Coronary artery (tissue), 2 donors: ENCODE measurements around the gene ORMDL1.
A peak's percentile ranks its signal among the peaks of the same experiment; 100 is the strongest.
"Not testable (repeated sequence)": the region's sequence is repeated elsewhere in the genome, so short reads cannot be mapped to it uniquely, and the experiment has no call there.

Experiments
- DNase-seq: peaks from one replicate; pipeline ENCODE4 v3.0.0-alpha.2; 2017; ENCODE audit warnings: low spot score
- H3K27ac ChIP-seq, 2 donors: fragments of 200-600 bp; sonication (generic); one replicate each; pipeline ENCODE4 v1.5.1; 2016 to 2019
- H3K4me3 ChIP-seq: fragments of 200-600 bp; sonication (generic); 2 replicates; pipeline ENCODE4 v1.5.1; 2016; ENCODE audit warnings: mild to moderate bottlenecking, moderate library complexity
- TF ChIP-seq, protein P1 (sequence below): fragments of 200-600 bp; sonication (generic); IDR thresholded peaks from one replicate; pipeline ENCODE4 v1.5.1; 2019; ENCODE audit warnings: antibody characterized with exemption

ORMDL1 gene

DNA sequence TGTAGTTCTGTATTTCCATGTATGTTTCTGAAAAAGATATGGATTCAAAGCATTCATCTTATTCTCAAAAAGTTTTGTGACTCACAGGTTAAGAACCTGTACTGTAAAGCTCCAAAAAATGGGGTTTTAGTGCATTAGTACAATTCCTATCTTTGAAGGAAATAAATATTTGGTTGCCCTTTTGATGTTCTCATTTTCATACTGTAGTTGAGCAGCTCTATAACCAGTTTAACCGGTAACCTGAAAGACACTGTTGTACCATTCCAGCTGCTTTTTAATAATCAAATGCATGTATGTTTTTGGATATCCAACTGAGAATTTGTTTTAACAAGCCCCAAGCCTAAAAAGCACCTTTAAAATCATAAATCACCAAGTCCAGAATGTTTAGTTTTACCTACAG lies 11.9 kb downstream of the ORMDL1 start:
- TF ChIP-seq, protein P1, sequence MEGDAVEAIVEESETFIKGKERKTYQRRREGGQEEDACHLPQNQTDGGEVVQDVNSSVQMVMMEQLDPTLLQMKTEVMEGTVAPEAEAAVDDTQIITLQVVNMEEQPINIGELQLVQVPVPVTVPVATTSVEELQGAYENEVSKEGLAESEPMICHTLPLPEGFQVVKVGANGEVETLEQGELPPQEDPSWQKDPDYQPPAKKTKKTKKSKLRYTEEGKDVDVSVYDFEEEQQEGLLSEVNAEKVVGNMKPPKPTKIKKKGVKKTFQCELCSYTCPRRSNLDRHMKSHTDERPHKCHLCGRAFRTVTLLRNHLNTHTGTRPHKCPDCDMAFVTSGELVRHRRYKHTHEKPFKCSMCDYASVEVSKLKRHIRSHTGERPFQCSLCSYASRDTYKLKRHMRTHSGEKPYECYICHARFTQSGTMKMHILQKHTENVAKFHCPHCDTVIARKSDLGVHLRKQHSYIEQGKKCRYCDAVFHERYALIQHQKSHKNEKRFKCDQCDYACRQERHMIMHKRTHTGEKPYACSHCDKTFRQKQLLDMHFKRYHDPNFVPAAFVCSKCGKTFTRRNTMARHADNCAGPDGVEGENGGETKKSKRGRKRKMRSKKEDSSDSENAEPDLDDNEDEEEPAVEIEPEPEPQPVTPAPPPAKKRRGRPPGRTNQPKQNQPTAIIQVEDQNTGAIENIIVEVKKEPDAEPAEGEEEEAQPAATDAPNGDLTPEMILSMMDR: no peak
- Histone ChIP-seq H3K4me3 (no peak overlapping the region), H3K27ac (no peak overlapping the region)
- DNase-seq: no peak

DNA sequence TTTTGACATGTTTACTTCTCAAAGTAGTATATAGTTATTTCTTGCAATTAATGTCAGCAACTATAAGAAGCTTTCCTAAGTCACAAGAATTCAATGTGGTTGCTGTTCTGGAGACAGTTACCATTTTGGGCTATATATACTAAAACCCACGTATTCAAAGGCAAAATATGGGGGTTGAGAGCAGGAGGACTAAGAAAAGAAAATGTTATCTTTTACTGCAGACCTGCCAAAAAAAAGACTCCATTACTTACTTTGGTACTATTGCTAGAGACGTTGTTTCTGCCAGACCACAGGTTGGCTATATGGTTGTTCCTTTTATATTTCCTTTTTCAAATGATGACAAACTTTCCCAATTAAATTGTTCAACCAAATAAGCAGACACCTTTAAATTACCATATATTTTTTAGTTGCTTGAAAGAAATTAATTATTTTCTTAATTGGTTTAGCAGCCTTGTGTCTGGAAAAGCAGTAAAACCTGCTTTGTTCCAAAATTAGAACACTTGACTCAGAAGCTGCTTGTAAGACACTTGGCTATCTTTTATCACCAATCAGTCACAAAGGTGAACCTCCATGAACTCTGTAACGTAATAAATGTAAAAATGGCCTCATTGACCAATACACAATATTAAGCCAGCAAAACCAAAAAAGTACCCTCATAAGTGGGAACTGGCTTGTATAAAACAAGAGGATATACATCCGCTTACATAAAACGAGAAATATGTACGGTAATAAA lies 13.4 kb downstream of the ORMDL1 start:
- TF ChIP-seq, protein P1: no peak
- Histone ChIP-seq H3K4me3 (no peak overlapping the region), H3K27ac (no peak overlapping the region)
- no peak for DNase-seq

DNA sequence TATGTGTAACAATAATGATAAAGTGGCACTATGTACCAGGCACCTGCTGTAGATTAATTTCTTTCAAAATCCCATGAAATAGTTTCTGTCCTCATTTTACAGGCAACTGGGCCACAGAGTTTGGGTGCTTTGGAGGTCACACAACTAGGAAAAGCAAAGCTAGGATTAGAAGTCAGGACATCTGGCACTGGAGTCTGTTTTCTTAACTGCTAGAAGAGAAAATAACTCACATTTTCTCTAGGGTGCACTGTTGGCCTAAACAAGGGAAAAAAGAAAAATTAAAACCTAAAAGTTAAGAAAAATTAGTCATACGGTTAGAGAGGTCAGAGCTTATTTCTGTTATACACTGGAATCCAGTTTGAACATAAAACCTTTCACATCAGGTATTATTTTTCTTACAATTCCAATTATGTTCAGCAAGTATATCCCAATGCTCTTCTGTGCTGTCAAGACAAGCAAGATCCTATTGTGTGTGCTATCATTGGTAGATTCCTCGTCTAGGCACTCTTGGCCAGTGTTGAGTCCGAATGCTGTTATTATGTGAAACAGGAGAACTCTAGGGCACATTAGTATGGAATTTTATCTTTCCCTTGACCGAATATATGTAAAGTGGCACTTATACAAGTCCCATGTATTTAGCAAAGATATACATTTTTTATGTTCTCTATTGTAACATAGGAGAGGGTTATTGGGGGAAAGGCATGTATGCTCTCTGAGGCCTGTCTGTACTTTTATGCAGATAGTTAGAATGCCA lies 20.1 kb downstream of the ORMDL1 start:
- Histone ChIP-seq H3K27ac (no peak overlapping the region), H3K4me3 (no peak overlapping the region)
- TF ChIP-seq, protein P1: no peak
- no peak for DNase-seq

DNA sequence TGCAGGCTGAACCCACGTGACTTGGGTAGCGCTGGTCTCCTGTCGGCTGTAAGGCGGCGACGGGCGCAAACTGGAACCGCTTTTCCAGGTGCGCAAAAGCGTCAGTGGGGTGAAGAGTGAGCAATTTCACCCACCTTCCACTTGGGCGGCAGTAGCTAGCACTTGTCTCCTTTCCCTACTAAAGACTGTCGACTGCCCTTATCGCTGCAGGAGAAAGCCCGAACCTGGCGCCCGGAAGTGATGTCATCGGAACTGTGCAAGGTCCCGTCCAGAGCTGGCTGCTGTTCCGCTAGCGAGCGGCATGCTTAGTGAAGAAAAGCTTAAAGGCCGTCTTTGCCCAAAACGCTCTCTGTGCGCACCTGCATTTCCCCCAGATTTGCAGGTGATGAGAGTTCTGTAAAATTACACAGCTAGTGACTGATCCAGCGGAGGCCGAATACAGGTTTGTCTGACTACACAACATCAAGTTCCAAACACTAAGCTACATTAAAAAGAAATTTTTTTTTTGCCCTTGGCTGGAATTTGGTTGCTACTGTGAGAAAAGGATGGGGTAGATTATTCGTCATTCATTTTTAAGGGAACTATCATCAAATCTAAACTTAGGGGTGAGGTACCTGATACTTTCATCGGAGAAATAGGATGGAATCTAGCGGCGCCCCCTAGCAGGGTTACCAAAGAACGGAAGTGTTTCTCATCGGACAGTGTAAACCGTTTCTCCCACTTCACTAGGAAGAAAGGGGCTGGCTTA lies 21.4 kb downstream of the ORMDL1 start, which contains the start of gene OSGEPL1:
OSGEPL1 (minus strand) TSS at position 242 of the 748 bp plus-strand sequence. CDS start 1,152 bp downstream, outside the sequence.
- TF ChIP-seq, protein P1: no peak
- H3K27ac ChIP-seq: peak within 1 kb of the TSS; percentile 67 to 93
- peak within 1 kb of the TSS; percentile 93 for H3K4me3 ChIP-seq
- DNase-seq: peak; percentile 93

DNA sequence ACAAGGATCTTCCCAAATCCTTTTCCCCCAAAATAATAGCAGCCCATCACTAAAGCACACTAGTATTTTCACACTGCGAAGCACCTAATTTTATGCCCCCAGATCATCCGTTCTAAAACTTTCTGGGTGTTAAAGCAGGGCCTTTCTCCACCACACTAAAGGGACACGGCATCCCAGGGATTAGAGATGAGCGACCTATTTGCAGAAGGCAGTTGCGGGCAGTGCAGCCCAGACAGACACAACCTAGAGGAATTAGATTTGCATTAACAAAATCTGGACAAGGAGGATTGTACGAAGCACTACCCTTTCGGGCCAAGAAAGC lies 21.9 kb downstream of the ORMDL1 start:
- TF ChIP-seq, protein P1: no peak
- no peak for DNase-seq
- Histone ChIP-seq H3K27ac (peak overlapping the region; percentile 67 to 93), H3K4me3 (peak overlapping the region; percentile 93)

DNA sequence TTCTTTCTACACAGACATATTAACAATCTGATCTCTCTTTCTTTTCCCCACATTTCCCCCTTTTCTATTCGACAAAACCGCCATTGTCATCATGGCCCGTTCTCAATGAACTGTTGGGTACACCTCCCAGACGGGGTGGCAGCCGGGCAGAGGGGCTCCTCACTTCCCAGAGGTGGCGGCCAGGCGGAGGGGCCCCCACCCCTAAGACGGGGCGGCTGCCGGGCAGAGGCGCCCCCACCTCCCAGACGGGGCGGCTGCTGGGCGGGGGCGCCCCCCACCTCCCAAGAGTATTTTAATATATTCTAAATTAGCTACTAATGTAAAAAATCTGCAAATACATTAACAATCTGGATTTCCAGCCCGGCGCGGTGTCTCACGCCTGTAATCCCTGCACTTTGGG lies 24.0 kb downstream of the ORMDL1 start:
- H3K4me3 ChIP-seq, DNase-seq, H3K27ac ChIP-seq: not testable (repeated sequence)

DNA sequence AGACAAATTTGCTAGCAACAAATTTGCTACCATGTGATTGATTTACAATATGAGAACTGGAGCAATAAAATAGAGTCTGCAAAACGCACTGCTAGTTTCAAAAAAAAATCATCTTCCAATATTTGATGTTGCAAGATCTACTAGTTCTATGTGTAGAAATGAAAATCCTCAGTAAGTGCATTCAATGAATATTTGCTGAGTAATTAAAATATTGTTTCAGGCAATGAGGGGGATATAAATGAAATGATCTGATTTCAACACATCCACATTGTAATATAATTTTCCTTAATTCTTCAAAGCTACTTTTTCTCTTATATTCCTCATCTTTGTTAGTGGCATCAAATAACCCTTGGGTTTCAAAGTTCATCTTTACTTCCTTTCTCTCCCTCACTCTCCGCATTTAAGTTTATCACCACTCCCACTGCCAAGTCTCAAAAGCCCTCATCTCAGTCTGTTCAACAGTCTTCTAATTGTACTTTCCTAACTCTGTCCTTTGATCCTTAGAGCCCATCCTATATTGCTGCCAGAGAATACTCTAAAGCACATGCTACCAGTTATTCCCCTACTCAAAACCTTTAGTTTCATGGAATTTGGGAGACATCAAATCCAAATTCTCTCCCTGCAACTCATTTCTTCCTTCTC lies 27.7 kb downstream of the ORMDL1 start:
- Histone ChIP-seq H3K27ac (no peak overlapping the region), H3K4me3 (no peak overlapping the region)
- TF ChIP-seq, protein P1: no peak
- no peak for DNase-seq
